Right hindlimb (tissue), 1 donor: ENCODE measurements around the gene SALL1.
A peak's percentile ranks its signal among the peaks of the same experiment; 100 is the strongest.

Experiments used
- DNase-seq: peaks from one replicate; pipeline ENCODE4 v3.0.0-alpha.2; 2018

The SALL1 gene

GRCh38 chr16:51155820-51156806 lies 5.0 kb upstream of the SALL1 start:
- peak; percentile 30 for DNase-seq

DNA sequence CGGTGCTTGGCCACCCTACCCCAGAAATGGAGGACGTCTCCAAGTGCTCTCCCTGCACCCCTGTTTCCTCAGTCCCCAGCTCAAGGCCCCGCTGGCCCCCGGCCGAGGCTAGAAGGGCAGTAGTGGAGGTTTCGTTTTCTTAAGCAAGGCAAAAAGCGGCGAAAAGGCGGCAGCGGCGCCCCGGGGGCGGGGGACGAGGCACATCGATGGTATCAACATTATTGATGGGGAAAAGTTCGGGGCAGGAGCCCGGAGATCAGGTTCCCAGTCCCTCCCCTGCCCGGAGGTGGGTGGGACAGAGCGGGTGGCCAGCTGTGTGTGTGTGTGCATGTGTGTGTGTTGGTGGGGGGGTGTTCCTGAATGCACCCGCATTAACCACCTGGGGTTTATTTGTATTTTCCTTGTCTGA lies 4.1 kb upstream of the SALL1 start:
- DNase-seq: no peak

DNA sequence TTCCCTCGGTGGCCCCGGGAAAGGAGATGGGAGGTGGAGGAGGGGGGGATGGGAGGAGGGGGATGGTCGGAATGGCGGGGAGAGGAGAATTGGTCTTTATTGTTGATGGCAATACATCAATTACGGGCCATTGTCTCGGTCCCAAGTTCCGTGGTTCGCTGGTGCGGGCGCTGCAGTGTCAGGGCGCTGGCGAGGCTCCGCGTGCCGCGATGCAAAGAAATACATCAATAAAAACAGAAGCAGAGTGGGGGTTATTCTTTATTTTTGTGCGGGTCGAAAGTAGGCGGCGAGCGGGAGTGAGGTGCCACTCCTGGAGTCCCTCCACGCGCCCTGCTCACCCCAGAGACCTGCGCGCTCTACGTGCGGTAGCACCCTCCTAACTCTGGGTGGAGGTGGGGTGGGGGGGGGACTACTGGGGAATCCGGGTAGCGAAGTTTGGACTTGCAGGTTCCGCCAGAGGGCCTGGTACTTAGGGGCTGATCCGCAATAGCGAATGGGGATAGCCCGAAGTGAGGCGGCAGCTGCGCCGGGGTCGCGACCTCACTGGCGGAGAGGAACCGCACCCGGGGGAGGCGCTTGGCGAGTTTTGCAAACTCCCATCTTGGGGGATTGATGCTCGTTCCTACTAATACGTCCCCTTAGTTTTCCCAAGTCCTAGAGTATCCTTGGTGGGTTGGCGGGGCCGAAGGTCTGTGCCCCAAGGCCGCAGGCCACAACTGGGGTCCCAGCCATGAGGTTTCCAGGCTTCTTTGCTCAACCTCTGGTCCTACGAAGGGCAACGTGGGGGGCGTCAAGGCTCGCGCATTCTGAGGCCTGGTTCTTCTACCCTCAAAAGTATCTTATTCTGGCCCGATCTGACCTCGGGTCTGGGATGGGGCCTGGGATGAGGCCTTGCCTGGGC lies 3.5 kb upstream of the SALL1 start:
- DNase-seq: no peak

- no peak for DNase-seq
These were observed 2.5 kb upstream of the SALL1 start for GRCh38 chr16:51153577-51154031.

- peak; percentile 42 for DNase-seq
These were observed 1.9 kb upstream of the SALL1 start for GRCh38 chr16:51152691-51153576.

DNA sequence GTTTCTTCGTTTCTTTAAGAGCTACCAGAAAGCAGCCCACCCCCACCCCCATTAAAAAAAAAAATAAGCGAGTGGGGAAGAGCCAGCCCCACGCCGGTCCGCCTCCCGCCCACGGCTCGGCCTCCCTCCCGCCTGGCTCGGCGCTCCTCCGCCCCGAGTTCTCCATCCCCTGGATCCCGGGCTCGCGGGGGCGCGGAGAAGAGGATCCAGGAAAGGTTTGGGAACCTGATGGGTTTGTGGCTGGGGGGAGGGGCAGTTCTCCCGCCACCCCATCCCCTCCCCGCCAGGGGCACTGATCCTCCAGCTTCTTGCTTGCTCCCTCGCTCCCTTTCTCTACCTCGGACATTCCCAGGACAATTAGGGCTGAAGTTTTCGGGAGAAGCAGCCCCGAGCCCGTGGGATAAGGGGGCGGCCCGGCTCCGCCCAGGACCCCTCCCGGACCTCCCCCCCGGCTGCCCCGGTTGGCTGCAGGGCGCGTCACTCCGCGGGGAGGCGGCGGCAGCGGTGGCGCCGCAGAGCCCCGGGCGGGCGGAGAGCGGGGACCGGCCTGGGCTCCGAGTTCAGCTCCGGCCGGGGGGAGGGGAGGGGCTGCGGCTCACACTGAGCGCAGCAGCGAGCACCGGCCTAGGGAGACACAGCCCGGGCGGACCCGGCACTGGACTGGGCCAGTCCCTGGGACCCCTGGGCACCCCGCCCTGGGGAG lies 1.0 kb upstream of the SALL1 start:
- DNase-seq: peak; percentile 56

DNA sequence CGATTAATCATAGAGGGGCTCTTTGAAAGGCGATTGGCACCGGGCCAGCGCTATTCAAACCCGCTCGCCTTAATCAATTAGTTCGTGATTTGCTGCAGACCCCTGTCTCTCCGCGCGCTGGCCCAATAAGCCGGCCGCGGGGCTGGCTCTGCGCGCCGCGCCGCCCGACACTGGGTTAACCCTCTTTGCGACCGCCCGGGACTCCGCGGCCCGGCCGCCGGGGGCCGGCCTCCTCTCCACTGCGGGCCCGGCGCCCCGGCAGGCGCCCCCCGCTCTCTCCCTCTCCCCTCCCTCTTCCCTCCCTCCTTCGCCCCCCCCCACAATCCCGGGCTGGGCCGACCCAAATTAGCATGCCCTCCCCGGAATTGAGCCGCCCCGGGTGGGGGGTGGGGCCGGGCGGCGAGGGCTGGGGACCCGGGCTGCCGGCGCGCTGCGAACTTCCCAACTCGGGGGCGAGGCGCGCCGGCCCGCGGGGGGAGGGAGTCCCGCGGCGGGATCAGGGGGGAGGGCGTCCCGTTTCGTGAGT lies 428 bp upstream of the SALL1 start:
- DNase-seq: peak; percentile 69

- no peak for DNase-seq
These were observed 744 bp downstream of the SALL1 start for GRCh38 chr16:51150165-51150887.

GRCh38 chr16:51149721-51150164 lies 1.3 kb downstream of the SALL1 start:
- no peak for DNase-seq

- DNase-seq: no peak
These were observed 1.8 kb downstream of the SALL1 start for GRCh38 chr16:51149251-51149661.

DNA sequence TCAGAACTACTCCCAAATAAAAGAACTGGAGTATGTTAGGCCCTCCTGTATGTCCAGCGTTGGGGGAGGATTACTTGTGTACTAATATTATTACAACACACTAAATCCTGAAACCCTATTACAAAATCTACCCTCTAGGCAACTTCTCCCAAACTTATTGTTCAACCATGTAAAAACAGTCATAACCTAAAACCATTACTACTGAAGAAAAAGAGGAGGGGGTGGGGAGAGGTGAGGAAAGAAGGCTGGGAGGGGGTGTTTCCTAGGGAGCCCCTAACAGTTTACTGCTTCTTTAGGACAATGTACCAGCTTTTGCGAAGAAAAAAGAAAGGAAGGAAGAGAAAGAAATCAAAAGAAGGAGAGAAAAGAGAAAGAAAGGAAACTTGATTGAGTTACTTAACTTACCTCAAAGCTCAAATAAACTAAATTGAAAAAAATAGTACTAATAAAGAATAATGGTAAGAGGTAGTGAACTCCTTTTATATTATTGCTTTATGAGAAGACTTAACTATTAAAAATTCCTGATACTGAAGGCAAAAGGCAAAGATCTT lies 2.3 kb downstream of the SALL1 start:
- no peak for DNase-seq

- DNase-seq: no peak
These were observed 3.0 kb downstream of the SALL1 start for GRCh38 chr16:51147776-51148677.

DNA sequence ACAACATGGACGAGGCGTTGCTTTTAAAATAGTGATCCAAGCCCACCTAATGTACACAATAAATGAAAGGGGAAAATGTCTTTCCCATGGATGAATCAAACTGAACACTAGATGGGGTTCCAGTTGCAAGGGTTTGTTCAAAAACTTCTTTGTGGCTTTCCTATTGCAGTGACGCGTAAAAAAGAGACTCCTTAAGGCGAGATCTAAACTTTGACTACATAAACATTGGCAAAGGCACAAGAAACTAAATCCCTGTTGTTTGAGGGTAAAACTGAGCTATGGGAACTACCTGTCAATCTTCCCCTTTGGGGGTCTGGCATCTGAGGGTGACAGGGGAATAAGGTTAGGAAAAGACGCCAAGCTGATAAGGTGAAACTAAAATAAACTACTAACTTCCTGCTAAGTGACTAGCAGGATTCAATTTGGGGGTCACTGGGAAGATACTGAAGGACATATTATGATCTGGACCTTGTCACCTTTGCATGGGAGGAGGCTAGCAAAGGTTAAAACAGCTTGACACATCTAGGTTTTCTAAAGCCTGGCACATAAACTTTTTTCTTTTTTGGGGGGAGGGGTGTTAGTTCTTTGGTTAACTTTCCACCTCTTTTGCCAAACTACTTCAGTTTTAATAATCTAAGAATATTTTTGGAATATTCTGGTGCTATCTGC lies 4.7 kb downstream of the SALL1 start:
- no peak for DNase-seq

DNA sequence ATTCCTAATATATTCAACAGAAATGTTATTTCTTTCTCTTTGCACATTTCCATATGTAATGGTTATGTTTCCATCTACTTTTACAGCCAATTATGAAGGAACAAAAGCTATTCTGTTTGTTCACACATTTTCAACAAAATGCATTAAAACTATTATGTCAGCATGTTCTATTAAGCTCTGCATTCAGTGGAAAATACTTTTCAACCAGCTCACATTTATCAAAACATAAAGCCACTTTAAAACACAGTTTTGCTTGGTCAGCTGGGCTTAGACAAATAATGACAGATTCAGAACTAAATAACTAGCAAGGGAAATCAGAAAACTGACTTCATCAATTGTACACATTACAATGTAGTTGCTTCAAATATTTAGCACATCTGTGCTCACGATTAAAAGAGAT lies 6.9 kb downstream of the SALL1 start:
- DNase-seq: no peak

- DNase-seq: no peak
These were observed 7.7 kb downstream of the SALL1 start for GRCh38 chr16:51143196-51143977.

DNA sequence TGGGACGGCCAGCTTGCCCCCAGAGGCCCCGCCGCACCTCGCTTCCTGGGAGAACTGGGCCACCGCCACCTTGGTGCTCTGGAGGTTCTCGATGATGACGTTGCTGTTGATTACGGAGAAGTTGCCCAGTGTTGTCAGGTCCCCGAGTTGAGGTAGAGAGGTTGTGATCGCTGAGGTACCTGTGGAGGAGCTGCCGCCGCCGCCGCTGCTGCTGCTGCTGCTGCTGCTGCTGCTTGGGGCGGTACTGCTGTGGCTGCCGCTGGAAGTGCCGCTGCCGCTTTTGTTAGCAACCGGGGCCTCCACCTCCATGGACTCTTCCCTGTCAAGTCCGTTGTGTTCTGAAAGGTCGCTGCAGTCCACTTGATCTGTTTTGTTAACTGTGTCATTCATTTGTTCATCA lies 9.5 kb downstream of the SALL1 start:
- no peak for DNase-seq

DNA sequence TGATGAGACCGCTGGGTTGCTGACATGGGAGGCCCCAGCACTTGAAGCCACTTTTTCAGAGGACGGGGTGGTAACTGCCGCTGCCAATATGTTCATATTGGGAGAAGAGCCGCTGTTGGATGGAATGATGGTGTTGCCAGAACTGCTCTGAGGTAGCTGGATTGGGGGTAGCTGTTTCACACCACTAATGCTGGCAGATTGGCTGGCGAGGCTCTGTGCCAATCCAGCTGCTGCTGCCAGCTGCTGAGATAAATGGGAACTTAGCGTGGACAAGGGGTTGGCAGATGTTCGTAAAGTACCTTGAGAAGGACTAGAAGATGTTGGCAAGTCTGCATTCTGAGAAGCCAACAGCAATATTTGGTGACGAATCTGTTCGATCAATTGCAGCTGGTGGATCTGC lies 10.0 kb downstream of the SALL1 start:
- no peak for DNase-seq

- no peak for DNase-seq
These were observed 11.0 kb downstream of the SALL1 start for GRCh38 chr16:51140112-51140511.
